ENCODE results near the gene MGRN1. TPM values are rescaled to one million over a fixed set of nuclear protein-coding genes. Genes with fewer than 3 reads are reported as not detected.

MGRN1 gene
- total RNA-seq, 2 donors from 2014 or later: 46.9 to 76.4 TPM

DNA sequence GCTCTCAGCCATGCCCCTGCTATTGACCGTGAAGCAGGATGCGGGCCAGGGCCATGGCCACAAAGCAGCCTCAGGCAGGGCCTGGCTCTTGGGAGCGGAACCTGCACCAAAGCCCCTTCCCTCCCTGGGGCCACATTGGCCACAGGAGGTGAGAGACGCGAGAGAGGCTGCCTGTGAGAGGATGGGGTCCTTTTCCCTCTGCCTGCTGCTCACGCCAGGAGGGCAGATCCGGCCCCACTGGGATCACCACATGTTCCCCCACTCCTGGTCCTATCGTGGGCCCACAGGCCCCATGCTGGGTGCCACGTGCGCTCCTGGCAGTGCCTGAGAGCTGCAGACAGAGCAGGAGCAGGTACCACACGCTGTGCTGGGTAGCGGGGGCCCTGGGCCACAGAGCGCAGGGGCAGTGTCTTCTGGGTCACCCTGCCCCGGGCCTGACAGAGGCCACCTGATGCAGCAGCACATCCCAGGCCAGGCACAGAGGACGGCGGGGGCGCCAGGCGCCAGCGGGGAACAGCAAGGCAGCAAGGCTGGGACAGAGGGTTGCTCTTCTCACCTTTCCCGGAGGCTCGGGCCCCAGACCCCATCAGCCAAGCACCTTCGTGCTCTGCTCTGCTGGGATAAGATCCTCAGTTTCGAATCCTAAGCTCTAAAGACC, 59.6 kb downstream of the MGRN1 start:
- DNase-seq (ENCODE audit: low spot score in 2 of 2): no peak
- ATAC-seq: no peak
- Mint-ChIP-seq H3K27ac (no peak overlapping the region), H3K9me3 (no peaks in the 10 kb centered on the region), H3K36me3 (peaks cover 0 to 4% of the 10 kb centered on the region in 2 donors)

DNA sequence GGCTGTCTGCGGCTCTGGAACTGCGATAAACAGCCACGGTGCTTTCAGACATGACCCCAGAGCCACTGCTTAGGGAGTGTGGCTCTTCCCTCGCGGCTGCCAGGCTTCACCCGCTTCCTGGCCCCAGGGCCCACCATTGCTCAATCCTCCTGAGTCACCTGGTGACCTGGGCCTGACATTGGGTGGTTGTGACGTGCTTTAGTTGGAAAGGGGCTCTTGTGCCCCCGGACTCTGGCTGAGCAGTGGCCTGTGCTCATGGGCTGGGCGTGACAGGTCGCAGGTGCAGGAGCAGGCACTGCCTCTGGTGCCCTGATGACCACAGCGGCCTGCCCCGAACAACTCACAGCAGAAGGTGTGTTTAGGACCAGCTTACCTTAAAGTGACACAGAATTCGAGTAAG, 60.1 kb downstream of the MGRN1 start:
- DNase-seq (ENCODE audit: low spot score in 2 of 2): no peak
- no peak for ATAC-seq
- Mint-ChIP-seq H3K36me3 (peaks cover 0 to 4% of the 10 kb centered on the region in 2 donors), H3K27ac (peak overlapping the region in 1 of 2 donors; percentile 91), H3K9me3 (no peaks in the 10 kb centered on the region)

DNA sequence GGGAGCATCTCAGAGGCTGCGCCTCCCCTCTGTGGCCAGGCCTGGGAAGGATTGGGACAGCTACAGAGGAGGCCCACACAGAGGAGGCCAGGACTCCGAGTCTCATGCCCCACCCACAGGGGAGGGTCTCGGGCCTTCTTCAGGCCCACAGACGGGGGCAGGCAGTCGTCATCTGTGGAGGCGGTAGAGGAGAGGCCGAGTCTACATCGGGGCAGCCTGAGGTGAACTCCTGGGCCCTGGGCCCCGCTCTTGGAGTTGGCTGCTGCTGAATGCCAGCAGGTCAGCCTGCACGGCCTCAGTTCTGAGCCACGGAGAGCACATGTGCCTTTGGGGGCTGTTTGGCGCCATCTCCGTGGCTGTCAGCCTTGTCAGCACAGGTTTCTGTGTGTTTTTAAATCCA, 60.7 kb downstream of the MGRN1 start:
- peaks cover 0 to 4% of the 10 kb centered on the region in 2 donors for H3K36me3 Mint-ChIP-seq
- ATAC-seq (no peak), DNase-seq (ENCODE audit: low spot score in 2 of 2) (no peak)
- H3K27ac Mint-ChIP-seq: peak overlapping the region in 1 of 2 donors; percentile 91
- no peaks in the 10 kb centered on the region for H3K9me3 Mint-ChIP-seq

DNA sequence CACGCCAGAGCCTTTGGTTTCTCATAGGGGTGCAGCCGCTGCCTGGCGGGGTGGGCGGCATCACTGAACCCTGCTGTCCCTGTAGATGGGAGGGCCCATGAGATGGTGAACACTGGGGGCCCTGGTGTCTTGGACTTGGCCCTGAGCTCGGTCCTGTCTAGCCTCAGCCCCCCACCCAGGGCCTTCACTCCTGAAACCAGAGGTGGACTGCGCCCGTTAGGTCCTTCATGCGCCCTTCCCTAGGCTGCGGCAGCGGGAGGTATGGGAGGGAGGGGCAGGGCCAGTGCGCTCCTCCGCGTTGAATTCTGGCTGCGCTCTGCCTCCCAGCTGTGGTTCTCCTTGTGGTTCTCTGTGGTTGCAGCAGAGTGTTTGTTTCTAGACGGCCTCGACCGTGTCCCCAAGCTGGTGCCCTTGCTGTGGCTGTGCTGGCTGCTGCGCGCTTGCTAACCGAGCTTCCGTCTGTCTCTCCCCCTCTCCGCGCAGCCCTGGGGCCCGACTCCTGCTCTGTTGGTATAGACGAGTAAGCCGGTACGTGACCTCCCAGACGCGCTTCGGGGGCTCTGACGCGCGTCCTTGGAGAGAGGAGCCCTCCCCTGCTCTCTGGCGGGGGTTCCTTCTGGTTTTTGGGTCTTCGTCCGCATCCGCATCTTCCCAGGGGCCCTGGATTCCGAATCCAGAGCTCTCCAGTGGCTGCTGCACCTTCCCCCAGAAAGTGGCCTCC, 61.3 kb downstream of the MGRN1 start:
- no peak for ATAC-seq
- Mint-ChIP-seq H3K9me3 (no peaks in the 10 kb centered on the region), H3K36me3 (peaks cover 0 to 4% of the 10 kb centered on the region in 2 donors), H3K27ac (peak overlapping the region in 1 of 2 donors; percentile 84)
- DNase-seq (ENCODE audit: low spot score in 2 of 2): no peak

DNA sequence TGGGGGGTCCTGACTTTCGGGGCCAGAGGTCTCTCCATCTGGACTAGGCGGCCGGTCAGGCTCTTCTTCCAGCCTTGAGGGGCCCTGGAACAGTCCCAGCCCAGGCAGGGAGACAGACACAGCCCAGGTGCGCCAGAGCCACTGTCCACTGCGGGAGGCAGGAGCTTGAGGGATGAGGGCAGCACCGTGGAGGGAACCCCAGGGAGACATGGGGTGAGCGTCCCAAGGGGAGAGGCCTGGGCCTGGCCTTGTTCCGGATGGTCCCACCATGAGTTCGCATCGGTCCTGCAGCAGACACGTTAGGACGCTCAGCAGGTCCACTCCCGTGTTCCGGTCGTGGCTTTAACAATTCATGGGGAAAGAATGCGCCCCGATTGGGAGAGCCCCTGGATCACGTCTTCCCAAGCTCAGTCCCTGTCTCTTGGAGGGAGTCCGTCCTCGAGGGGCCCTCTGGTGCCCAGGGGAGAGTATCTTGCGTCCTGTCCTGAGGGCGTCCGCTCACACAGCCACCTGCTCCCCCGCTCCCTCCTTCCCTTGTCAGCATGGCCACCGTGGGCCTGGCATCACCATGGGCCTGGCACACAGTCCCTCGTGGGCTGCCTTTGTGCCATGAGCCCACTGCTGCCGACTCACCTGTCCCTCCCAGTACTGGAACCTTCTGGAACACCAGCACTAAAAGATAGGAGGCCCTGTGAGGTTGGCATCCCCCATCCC, 62.0 kb downstream of the MGRN1 start:
- Mint-ChIP-seq H3K9me3 (no peaks in the 10 kb centered on the region), H3K36me3 (peaks cover 0 to 4% of the 10 kb centered on the region in 2 donors), H3K27ac (peak overlapping the region; percentile 58 to 84)
- DNase-seq (ENCODE audit: low spot score in 2 of 2) (no peak), ATAC-seq (no peak)

DNA sequence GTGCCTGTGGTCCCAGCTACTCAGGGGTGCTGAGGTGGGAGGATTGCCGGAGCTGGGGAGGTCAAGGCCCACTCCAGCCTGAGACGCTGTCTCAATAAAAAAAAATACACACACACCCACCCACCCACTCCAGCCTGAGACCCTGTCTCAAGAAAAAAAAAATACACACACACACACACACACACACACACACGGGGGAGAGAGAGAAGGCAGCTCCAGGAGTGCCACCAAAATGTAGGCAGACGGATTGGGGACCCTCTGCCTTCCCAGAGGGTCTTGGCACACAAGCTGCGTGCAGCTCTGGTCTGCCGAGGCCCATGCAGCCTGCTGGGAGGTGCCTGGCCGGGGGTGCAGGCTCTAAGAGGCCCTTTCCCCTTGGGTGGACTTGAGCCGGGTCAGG, 62.8 kb downstream of the MGRN1 start:
- Mint-ChIP-seq H3K36me3 (peaks cover 0 to 4% of the 10 kb centered on the region in 2 donors), H3K9me3 (no peaks in the 10 kb centered on the region), H3K27ac (peak overlapping the region in 1 of 2 donors; percentile 58)
- DNase-seq (ENCODE audit: low spot score in 2 of 2): no peak
- no peak for ATAC-seq

DNA sequence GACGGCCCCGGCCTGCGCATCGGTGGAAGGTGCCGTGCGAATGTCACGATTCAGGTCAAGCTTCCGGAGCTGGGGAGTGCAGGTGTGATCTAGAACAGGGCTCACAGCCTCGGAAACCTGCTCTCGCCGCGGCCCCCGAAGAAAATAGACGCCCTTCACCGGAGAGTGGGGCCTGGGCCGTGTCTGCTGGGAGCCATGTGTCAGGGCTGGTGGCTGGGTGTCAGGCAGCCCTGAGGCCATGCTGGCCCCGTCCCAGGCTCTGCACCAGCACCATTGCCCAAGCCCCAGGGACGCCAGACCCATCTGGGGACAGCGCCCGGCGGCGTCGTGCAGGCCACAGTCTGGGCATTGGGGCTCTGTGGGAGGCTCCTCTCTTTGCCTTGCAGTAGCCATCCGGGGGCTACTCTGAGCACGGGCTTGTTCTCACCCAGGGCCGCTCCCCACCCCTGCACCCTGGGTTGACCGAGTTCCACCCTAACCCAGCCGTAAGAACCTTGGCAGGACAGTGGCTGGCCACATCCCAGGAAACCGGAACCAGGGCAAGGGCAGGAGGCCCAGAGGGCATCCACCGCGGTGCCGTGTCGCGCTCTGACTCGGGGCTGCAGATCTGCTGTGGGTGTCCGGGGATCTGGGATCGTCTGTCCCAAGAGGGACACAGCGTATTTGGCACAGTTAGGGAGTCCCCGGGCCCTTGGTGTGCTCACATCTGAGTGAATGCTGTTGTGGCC, 63.5 kb downstream of the MGRN1 start:
- peaks cover 0 to 4% of the 10 kb centered on the region in 2 donors for H3K36me3 Mint-ChIP-seq
- H3K27ac Mint-ChIP-seq: peak overlapping the region in 1 of 2 donors; percentile 58
- ATAC-seq (no peak), DNase-seq (ENCODE audit: low spot score in 2 of 2) (no peak)
- H3K9me3 Mint-ChIP-seq: no peaks in the 10 kb centered on the region

DNA sequence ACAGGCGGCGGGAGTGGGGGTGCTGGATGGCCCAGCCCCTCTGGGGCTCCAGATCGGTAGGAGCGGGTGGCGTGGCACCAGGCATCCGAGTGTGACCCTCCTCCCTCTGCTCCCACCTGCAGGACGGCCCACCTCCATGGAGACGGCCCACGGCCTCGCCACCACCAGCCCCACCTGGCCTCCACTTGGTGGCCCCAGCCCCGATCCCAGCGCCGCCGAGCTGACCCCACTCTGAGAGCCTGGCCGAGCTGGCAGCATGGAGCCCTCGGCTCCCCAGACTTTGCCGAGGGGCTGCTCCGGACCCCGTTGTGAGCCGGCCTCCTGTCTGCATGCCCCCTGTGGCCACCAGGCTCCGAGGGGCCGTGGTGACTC, 64.0 kb downstream of the MGRN1 start:
- H3K9me3 Mint-ChIP-seq: no peaks in the 10 kb centered on the region
- H3K36me3 Mint-ChIP-seq: peaks cover 0 to 4% of the 10 kb centered on the region in 2 donors
- H3K27ac Mint-ChIP-seq: no peak overlapping the region
- ATAC-seq (no peak), DNase-seq (ENCODE audit: low spot score in 2 of 2) (no peak)

DNA sequence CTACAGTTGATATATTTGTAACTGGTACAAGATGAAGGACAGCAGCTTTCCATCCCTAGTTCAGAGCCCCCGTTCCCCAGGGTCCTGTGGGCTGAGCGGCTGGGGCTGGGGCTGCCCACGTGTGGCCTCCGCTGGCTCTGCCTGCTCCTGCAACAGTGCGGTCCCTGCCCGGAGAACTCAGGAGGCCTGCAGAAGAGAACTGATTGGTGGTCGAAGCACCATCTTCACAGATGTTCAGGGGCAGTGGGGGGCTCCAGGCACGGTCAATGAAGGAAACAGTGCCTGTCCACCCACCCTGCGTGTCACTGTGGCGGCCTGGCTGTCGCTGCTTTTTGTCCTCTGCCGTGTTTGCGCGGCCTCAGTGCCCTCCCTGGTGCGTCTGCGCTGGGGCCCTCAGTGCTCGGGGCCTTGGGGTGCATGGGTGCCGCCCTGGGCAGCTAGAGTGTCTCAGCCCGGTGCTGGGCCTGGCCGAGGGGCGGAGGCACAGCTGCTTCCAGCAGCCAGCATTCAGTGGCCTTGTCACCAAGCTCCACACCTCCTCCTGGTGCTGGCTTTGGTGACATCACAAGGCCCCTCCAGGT, 64.6 kb downstream of the MGRN1 start:
- ATAC-seq: no peak
- peaks cover 0 to 4% of the 10 kb centered on the region in 2 donors for H3K36me3 Mint-ChIP-seq
- H3K27ac Mint-ChIP-seq: no peak overlapping the region
- no peaks in the 10 kb centered on the region for H3K9me3 Mint-ChIP-seq
- DNase-seq (ENCODE audit: low spot score in 2 of 2): no peak

DNA sequence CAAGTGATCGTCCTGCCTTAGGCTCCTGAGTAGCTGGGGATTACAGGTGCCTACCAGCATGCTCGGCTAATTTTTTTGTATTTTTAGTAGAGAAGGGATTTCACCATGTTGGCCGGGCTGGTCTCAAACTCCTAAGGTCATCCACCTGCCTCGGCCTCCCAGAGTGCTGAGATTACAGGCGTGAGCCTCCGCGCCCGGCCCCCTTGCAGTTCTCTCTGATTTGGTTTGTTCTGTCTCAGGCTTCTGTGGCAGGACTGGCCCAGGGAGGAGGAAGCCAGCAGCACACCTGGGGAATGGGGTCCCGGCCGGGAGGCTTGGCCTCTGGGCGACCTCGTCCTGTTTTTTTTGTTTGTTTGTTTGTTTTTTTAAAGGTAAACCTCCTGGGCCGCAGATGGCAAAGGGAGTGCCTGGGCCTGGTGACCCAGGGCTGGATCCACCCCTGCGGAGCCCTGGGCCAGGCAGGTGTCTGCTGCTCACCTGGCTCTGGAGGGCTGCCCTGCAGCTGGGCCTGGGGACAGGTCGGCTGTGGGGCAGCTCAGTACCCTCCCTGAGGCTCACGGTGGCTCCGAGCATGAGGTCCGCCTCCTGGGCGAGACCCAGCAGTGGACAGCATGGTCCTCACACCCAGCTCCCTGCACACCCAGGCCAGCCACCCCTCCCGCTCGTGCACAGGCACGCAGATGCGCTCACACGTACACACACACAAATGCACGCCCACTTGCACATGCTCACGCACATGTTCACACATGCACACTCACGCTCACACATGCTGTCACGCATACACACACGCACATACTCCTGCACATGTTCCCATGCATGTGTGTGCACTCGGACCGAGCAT, 65.5 kb downstream of the MGRN1 start:
- ATAC-seq (no peak), DNase-seq (ENCODE audit: low spot score in 2 of 2) (no peak)
- no peaks in the 10 kb centered on the region for H3K9me3 Mint-ChIP-seq
- peak overlapping the region in 1 of 2 donors; percentile 71 for H3K27ac Mint-ChIP-seq
- H3K36me3 Mint-ChIP-seq: peaks cover 0 to 4% of the 10 kb centered on the region in 2 donors

DNA sequence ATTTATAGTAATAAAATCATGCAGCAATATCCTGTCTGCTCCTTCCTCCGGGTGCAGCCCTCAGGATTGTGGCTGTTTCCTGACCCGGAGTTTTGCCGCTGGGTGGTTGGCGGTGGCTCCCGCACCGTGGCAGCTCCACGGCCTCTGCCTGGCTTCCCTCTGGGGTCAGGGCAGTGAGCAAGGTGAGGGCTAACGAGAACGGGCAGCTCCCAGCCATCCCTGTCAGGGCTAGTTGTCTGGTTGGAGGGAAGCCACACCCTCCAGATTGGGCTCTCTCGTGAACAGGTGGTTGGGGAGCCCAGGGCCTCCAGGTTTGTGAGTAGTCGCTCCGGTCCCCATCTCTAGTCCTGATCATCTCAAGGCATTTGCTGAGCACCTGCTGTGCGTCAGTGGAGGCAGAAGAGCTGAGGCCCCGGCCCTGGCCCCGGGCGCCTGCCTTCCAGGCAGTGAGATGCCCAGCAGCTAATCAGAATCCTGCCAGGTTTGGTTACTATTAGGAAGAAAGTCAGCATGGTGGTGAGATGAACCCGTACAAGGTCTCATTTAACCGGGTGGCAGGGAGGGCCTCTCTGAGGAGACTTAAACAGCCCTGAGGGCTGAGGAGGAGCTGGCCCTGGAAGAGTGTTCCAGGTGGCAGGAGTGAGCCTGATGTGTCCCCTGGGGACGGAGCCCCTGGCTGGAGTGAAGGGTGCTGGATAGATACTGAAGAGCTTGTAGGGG, 66.5 kb downstream of the MGRN1 start:
- H3K27ac Mint-ChIP-seq: peak overlapping the region in 1 of 2 donors; percentile 71
- peaks cover 0 to 4% of the 10 kb centered on the region in 2 donors for H3K36me3 Mint-ChIP-seq
- DNase-seq (ENCODE audit: low spot score in 2 of 2): peak in 1 of 2 donors; percentile 54
- ATAC-seq: no peak
- no peaks in the 10 kb centered on the region for H3K9me3 Mint-ChIP-seq

DNA sequence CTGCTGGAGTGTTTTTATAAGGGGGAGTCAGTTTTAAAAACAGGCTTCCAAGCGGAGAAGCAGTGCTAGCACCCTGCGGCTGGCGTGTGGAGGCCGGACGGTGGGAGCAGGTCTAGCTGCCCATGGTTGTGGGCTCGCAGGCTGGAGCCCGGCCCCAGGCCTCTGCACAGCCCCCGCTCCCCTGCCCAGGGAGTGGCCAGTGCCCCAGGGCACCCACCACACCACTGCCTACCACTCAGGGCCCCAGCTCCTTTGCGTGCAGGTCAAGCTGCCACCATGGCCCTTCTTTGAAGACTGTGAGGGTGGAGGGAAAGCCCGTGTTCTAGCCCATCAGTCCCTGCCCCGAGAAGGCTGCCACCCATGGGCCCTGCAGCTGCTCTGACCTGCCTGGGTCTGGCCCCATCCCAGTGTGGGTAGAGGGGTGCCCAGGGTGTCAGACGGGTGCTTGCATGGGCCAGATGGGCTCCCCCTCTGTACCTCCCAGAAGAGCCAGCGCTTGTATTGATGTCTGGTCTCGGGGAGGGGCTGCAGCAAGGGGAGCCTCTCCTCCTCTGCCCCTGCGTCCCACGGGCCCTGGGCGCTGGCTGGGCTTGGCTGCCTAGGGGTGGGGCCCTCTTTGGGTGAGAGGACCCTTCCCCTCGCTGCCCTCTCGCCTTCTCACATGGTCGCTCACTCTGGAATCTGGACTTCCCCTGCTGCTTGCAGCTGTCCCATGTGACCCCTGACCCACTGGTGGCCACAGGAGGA, 67.2 kb downstream of the MGRN1 start:
- DNase-seq (ENCODE audit: low spot score in 2 of 2) (peak in 1 of 2 donors; percentile 56), ATAC-seq (no peak)
- Mint-ChIP-seq H3K27ac (peak overlapping the region in 1 of 2 donors; percentile 82), H3K9me3 (no peaks in the 10 kb centered on the region), H3K36me3 (peaks cover 0 to 4% of the 10 kb centered on the region in 2 donors)

DNA sequence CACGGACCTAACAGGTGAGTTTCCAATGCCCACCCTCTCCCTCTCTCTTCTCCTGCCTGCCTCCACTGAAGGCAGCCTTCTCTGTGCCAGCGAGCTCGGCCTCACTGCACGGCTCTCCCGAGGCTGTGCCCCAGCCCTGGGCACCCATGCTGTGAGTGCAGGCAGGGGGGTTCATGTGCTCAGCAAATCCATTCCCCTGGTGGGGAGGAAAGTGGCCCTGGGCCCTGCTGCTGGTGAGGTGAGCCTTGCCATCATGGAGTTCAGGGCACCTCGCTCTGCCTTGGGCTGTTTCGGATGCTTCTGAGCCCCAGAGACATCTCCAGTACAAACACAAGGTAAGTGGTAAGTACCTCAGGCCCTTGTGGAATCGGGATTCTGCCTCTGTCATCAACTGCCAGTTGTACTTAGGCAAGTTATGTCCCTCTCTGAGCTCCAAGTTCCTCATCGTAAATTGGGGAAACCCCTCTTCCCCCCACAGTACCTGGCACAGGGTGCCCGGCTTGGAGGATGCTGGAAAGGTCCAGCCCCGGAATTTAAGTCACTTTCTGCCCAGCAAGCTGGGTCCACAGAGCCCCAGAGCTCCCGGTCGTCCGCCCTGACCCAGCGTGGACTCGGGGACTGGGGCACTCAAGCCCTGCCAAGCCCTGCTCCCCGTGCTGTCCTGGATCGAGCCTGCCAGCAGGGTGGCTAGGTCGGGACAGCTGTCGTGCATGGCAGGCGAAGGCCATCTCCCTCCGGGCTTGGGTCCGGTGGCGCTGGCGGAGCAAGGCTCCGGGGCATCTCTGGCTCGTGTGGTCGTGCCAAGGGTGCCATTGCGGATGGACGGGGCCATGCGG, 68.1 kb downstream of the MGRN1 start:
- DNase-seq (ENCODE audit: low spot score in 2 of 2) (no peak), ATAC-seq (peak; percentile 14 to 16)
- Mint-ChIP-seq H3K27ac (peak overlapping the region in 1 of 2 donors; percentile 82), H3K36me3 (peaks cover 0 to under 1% of the 10 kb centered on the region in 2 donors), H3K9me3 (no peaks in the 10 kb centered on the region)

All from activated naive CD4-positive, alpha-beta T cell treated with anti-CD3 and anti-CD28 coated beads, Interleukin-2, amount 50 U/mL, for 72 hours (primary cell).